HEK293T (cell line): Measurements from ENCODE around the gene LGI2.

ENCODE experiments used
- CTCF ChIA-PET: fragments of 350-600 bp; formaldehyde crosslinking; extraction: SDS; loops from one replicate; lab custom pipeline; 2021; ENCODE audit warnings: antibody characterized with exemption, inconsistent platforms; lab: Yijun Ruan, JAX
- POLR2A ChIA-PET: fragments of 350-600 bp; formaldehyde crosslinking; extraction: SDS; loops from one replicate; lab custom pipeline; 2020; ENCODE audit warnings: antibody characterized with exemption, inconsistent platforms; lab: Yijun Ruan, JAX
- DNase-seq: peaks from one replicate; pipeline ENCODE4 v3.0.0; 2012; ENCODE audit warnings: mixed read lengths; ENCODE audit errors: extremely low spot score
- ARNT ChIP-seq: fragments of 450-650 bp; IDR thresholded peaks from 2 replicates; pipeline ENCODE4 v1.6.1; 2017; ENCODE audit warnings: mild to moderate bottlenecking
- BHLHE40 ChIP-seq: fragments of 450-650 bp; IDR thresholded peaks from 2 replicates; pipeline ENCODE4 v1.6.1; 2016; ENCODE audit warnings: mild to moderate bottlenecking, moderate library complexity, borderline replicate concordance
- CTBP1 ChIP-seq: fragments of 450-650 bp; IDR thresholded peaks from 2 replicates; pipeline ENCODE4 v1.6.1; 2016; ENCODE audit warnings: borderline replicate concordance
- ELF4 ChIP-seq: fragments of 450-650 bp; IDR thresholded peaks from 2 replicates; pipeline ENCODE4 v1.6.1; 2017; ENCODE audit warnings: antibody characterized with exemption
- FOXA1 ChIP-seq: fragments of 450-650 bp; IDR thresholded peaks from 2 replicates; pipeline ENCODE4 v1.6.1; 2016; ENCODE audit warnings: mild to moderate bottlenecking
- FOXK2 ChIP-seq: fragments of 450-650 bp; IDR thresholded peaks from 2 replicates; pipeline ENCODE4 v1.6.1; 2016; ENCODE audit warnings: mild to moderate bottlenecking
- FOXM1 ChIP-seq: fragments of 450-650 bp; IDR thresholded peaks from 2 replicates; pipeline ENCODE4 v1.6.1; 2017; ENCODE audit warnings: mild to moderate bottlenecking, borderline replicate concordance
- HDGF ChIP-seq: fragments of 450-650 bp; IDR thresholded peaks from 2 replicates; pipeline ENCODE4 v1.6.1; 2017; ENCODE audit warnings: antibody characterized with exemption, borderline replicate concordance
- L3MBTL2 ChIP-seq: fragments of 450-650 bp; conservative IDR thresholded peaks from 2 replicates; pipeline ENCODE4 v1.6.1; 2016; ENCODE audit warnings: mild to moderate bottlenecking
- LEF1 ChIP-seq: fragments of 450-650 bp; IDR thresholded peaks from 2 replicates; pipeline ENCODE4 v1.6.1; 2017; ENCODE audit warnings: mild to moderate bottlenecking, borderline replicate concordance
- NFRKB ChIP-seq: fragments of 450-650 bp; IDR thresholded peaks from 2 replicates; pipeline ENCODE4 v1.6.1; 2016; ENCODE audit warnings: mild to moderate bottlenecking, moderate library complexity
- SP1 ChIP-seq: fragments of 450-650 bp; IDR thresholded peaks from 2 replicates; pipeline ENCODE4 v1.6.1; 2017
- SUZ12 ChIP-seq: fragments of 450-650 bp; IDR thresholded peaks from 2 replicates; pipeline ENCODE4 v1.6.1; 2016; ENCODE audit warnings: mild to moderate bottlenecking
- TARDBP ChIP-seq: fragments of 450-650 bp; IDR thresholded peaks from 2 replicates; pipeline ENCODE4 v1.6.1; 2016
- ZNF384 ChIP-seq: fragments of 450-650 bp; IDR thresholded peaks from 2 replicates; pipeline ENCODE4 v1.6.1; 2016
- TF ChIP-seq, protein P1 (sequence below): fragments of 450-650 bp; IDR thresholded peaks from 2 replicates; pipeline ENCODE4 v1.6.1; 2016

The LGI2 gene

DNA sequence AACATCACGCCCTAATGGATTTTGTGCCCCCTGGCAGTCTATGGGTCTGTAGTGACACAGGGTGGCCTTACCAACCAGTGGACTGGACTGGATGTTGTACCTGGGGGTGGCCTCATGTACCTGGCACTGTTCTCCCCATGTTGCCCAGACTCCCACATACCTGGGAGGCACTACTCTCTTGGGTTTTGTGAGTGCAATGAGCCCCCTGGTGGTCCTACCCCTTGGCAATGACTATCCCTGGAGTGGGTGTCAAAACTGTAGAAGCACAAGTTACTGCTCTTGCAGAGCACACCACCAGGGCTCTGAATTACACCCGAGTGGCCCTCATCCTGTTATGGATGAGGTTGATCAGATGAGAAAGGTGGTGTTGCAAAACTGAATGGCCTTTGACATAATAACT, 60.1 kb downstream of the LGI2 start:
- ChIA-PET POLR2A (interaction anchor here (0.7 kb wide), 1 partner anchor 18 kb away, joined by 3 read pairs; no protein-coding TSS in a partner anchor), CTCF (no interaction called here)
- no peak for DNase-seq
- TF ChIP-seq, protein P1, sequence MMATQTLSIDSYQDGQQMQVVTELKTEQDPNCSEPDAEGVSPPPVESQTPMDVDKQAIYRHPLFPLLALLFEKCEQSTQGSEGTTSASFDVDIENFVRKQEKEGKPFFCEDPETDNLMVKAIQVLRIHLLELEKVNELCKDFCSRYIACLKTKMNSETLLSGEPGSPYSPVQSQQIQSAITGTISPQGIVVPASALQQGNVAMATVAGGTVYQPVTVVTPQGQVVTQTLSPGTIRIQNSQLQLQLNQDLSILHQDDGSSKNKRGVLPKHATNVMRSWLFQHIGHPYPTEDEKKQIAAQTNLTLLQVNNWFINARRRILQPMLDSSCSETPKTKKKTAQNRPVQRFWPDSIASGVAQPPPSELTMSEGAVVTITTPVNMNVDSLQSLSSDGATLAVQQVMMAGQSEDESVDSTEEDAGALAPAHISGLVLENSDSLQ, result no peak
- TF ChIP-seq FOXA1 (no peak), LEF1 (no peak), ARNT (no peak), TARDBP (no peak), ZNF384 (no peak), NFRKB (no peak), FOXK2 (no peak), BHLHE40 (no peak)

DNA sequence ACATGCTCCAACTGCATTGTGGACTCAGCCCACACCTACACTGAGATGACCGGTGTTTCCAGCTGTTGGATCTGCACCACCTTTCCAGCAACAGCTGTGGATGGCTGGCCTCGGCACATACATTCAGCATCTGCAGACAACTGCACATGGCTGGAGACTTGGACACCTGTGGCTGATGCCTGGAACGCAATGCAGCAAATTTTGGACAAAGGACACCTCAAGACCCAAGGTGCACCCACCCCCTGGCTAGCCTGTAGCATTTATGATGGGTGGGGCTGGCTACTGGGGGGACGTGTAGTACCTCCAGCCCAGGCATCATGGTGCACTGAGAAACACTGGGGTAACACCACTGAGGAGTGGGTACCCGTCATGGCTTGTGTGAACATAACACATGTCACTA, 60.6 kb downstream of the LGI2 start:
- POLR2A ChIA-PET, result no interaction called here
- CTCF ChIA-PET, result no interaction called here
- no peak for DNase-seq
- TF ChIP-seq NFRKB (no peak), SP1 (no peak), CTBP1 (no peak), ZNF384 (no peak), SUZ12 (no peak), LEF1 (no peak), FOXK2 (no peak), BHLHE40 (no peak), HDGF (no peak), L3MBTL2 (no peak), TARDBP (no peak), ARNT (no peak), FOXA1 (no peak), FOXM1 (no peak)
- TF ChIP-seq, protein P1, result no peak

DNA sequence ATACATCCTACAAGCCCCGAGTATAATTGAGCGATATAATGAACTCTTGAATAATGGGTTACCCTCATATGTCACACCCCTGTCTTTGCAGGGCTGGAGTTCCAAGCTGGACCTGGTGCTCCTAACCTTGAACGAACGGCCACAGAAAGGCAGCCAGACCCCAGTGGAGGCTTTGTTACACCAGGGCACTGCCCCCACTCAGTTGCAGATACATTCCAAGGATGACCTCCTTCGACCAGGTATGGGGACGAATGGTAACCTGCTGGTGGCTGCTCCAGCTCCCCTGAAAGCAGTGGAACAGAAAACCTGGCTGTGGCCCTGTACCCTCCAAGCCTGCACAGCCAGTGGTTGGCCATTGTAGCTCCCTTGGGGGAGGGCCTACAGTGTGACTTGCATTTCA, 61.3 kb downstream of the LGI2 start:
- ChIA-PET POLR2A (no interaction called here), CTCF (no interaction called here)
- TF ChIP-seq TARDBP, result no peak
- no peak for TF ChIP-seq SUZ12
- TF ChIP-seq NFRKB, result no peak
- no peak for TF ChIP-seq ELF4
- TF ChIP-seq BHLHE40, result no peak
- TF ChIP-seq FOXM1, result no peak
- no peak for TF ChIP-seq SP1
- TF ChIP-seq CTBP1, result no peak
- TF ChIP-seq L3MBTL2, result no peak
- TF ChIP-seq, protein P1, result no peak
- TF ChIP-seq ARNT, result no peak
- TF ChIP-seq FOXK2, result no peak
- no peak for DNase-seq

DNA sequence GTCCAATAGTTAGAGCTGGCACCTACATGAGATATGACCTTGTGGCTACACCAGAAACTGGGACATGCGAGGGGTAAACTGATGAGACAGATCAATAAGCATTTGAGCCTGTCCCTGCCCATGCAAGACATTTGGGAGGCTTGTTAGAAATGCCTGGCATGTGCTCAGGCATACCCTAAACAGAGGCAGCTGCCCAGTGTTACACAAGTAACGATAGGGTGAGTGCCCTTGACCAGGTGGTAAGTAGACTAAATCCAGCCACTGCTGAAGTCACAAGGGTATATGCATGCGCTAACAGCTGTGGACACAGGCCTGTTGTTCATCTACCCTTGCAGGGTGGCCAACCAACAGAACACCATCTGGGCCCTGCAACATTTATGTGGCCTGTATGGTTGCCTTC, 61.8 kb downstream of the LGI2 start:
- DNase-seq, result no peak
- ChIA-PET CTCF (no interaction called here), POLR2A (no interaction called here)
- TF ChIP-seq CTBP1, result no peak
- TF ChIP-seq ELF4, result no peak
- TF ChIP-seq ZNF384, result no peak
- no peak for TF ChIP-seq FOXM1
- TF ChIP-seq BHLHE40, result no peak
- no peak for TF ChIP-seq TARDBP
- no peak for TF ChIP-seq NFRKB
- no peak for TF ChIP-seq FOXK2
- TF ChIP-seq LEF1, result no peak
- TF ChIP-seq FOXA1, result no peak
- no peak for TF ChIP-seq SUZ12

DNA sequence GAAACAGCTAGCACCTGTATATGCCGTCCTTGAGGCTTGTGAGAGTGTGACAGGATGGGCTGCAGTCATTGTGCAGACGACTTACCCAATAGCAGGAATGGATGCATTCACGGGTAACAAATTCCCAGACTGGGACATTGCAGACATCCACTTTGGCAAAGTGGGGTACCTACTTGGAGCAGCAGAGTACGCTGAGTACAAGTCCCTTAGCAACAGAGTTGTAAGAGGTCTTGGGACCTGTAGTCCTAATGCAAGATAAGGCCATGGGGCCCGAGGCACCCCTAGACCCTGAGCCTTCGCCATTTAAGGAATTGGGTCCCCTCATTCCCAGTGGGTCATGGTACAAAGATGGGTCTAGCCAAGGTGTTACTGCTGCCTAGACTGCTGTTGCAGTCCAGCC, 62.5 kb downstream of the LGI2 start:
- DNase-seq, result no peak
- POLR2A ChIA-PET, result no interaction called here
- TF ChIP-seq LEF1 (no peak), SUZ12 (no peak), L3MBTL2 (no peak), SP1 (no peak), FOXM1 (no peak), ARNT (no peak), ZNF384 (no peak), TARDBP (no peak), BHLHE40 (no peak), HDGF (no peak), NFRKB (no peak), FOXK2 (no peak)
- TF ChIP-seq, protein P1, result no peak
- CTCF ChIA-PET, result no interaction called here

DNA sequence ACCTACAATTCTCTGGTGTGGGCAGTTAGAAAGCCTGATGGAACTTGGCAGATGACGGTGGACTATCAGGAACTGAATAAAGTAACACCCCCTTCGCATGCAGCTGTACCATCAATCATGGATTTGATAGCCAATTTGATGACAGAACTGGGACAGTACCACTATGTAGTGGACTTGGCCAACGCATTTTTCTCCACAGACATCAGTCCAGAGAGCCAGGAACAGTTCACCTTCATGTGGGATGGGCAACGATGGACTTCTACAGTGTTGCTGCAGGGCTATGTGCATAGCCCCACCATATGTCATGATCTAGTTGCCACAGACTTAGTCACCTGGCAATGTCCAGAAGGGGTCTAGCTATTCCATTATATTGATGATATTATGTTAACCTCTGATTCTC, 63.4 kb downstream of the LGI2 start:
- CTCF ChIA-PET, result no interaction called here
- no peak for DNase-seq
- POLR2A ChIA-PET, result no interaction called here
- TF ChIP-seq SP1, result no peak
